Stomach (tissue), 9 donors: ENCODE results near the gene SEPTIN12. TPM values are rescaled to one million over a fixed set of nuclear protein-coding genes. Genes with fewer than 3 reads are reported as not detected.
A peak's percentile ranks its signal among the peaks of the same experiment; 100 is the strongest.

Experiments used
- DNase-seq, 2 donors: peaks; one replicate each; pipeline versions ENCODE4 v3.0.0 to v3.0.0-alpha.2; 2013 to 2019
- H3K27ac ChIP-seq, 5 donors: fragments of 200-600 bp in 4 of 5; sonication (generic) in 4 of 5; one replicate each; pipeline ENCODE4 v1.5.1; 2013 to 2019; ENCODE audit warnings: mild to moderate bottlenecking in 1 of 5, moderate library complexity in 1 of 5
- H3K27me3 ChIP-seq, 3 donors: fragments of 200-600 bp; sonication (generic); one replicate each; pipeline ENCODE4 v1.5.1; 2017 to 2019; ENCODE audit warnings: mixed run types in 1 of 3
- H3K36me3 ChIP-seq, 4 donors: fragments of 200-600 bp; sonication (generic); 1 replicate in 3 of 4; 2 replicates in 1 of 4; pipeline ENCODE4 v1.5.1; 2016 to 2019
- H3K4me1 ChIP-seq, 4 donors: fragments of 200-600 bp; sonication (generic); one replicate each; pipeline ENCODE4 v1.5.1; 2016 to 2019
- H3K4me3 ChIP-seq, 4 donors: fragments of 200-600 bp; sonication (generic) in 3 of 4; one replicate each; pipeline ENCODE4 v1.5.1; 2016 to 2019; ENCODE audit warnings: mild to moderate bottlenecking in 1 of 4
- H3K9me3 ChIP-seq, 4 donors: fragments of 200-600 bp; sonication (generic); one replicate each; pipeline ENCODE4 v1.5.1; 2016 to 2019
- CTCF ChIP-seq, 7 experiments: fragments of 450-650 bp in 4 of 7; fragments of 200-600 bp in 3 of 7; sonication (generic) in 3 of 7; IDR thresholded peaks; one replicate each; pipeline ENCODE4 v1.5.1; 2016 to 2019; ENCODE audit warnings: antibody characterized with exemption in 7 of 7, control low read depth in 2 of 7, mild to moderate bottlenecking in 1 of 7
- EP300 ChIP-seq: sonication (generic); formaldehyde crosslinking; IDR thresholded peaks from one replicate; pipeline ENCODE4 v1.6.1; 2017; ENCODE audit warnings: antibody characterized with exemption
- POLR2A ChIP-seq, 4 donors: fragments of 450-650 bp; IDR thresholded peaks; one replicate each; pipeline ENCODE4 v1.6.1; 2016; ENCODE audit warnings: antibody characterized with exemption in 4 of 4, control low read depth in 2 of 4, mild to moderate bottlenecking in 1 of 4, moderate library complexity in 1 of 4
- POLR2AphosphoS5 ChIP-seq, 3 donors: sonication (generic); formaldehyde crosslinking; IDR thresholded peaks; one replicate each; pipeline ENCODE4 v1.6.1; 2016; ENCODE audit warnings: antibody characterized with exemption in 3 of 3
- WGBS, 5 donors: extraction: QIAGEN DNeasy Blood & Tissue Kit in 3 of 5; methylation state at CpG; one replicate each; pipeline versions ENCODE4 v1.1.5 to v1.1.7; 2013 to 2018; 5-methylcytosine and 5-hydroxymethylcytosine counted together
- intact Hi-C: fragments of 100-400 bp; cut with DNase I; formaldehyde crosslinking; loops from one replicate; pipeline ENCODE4 v1.15.1; 2023; ENCODE audit warnings: low total_unique reads
- polyA plus RNA-seq, 3 donors: library from polyadenylated mRNA; stranded (reverse); fragments of 200-250 nt; gene quantifications; one replicate each; pipeline ENCODE4 v1.2.3, GENCODE V29; 2013
- total RNA-seq, 5 donors: library from RNA; depleted of rRNA; stranded (reverse); fragments of >200 nt; gene quantifications; one replicate each; pipeline versions ENCODE4 v1.1.0 to v1.2.3, GENCODE V29; 2014 to 2016
- donor health status: healthy with polysubstance abuse.
- donor health status: Bipolar disorder and iron deficiency.
- donor health status: healthy.

The SEPTIN12 gene
- total and polyA plus RNA-seq, 8 donors, result not detected

DNA sequence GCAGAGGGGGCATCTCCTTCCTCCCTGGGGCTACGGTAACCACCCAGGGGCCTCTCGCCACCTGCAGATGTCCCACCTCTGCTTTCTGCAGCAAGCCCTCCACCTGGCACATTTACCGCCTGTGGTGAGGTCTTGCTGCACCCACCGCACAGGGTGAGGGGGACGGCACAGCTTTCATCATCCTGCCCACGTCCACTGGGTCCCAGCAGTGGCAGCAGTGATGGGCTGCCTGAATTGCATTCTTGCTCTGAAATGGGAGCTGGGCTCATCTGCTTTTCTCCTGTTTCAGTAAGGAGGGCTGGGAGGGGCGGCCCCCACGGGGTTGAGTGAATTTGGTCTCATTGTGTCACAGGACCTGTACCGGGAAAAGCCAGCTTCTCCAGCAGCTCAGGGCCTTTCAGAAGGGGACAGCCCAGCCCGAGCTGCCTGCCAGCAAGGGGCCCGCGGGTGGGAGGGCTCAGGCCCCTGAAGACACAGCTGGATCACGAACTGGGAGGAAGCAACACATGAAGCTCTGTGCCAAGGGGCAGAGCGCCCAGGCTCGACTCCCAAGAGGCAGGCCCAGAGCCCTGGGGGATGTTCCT is 41.1 kb downstream of the SEPTIN12 start:
- WGBS, 5 donors, result 29 to 63% (median 60%) methylated on average over 3 to 15 of the region's 15 CpGs
- H3K27ac ChIP-seq, result peak overlapping the region in 2 of 5 donors; percentile 25 to 38
- intact Hi-C loops, result no loop called here

GRCh38 chr16:4746215-4746614 is 41.9 kb downstream of the SEPTIN12 start:
- H3K4me1 ChIP-seq, result peaks cover 15 to 27% (median 22%) of the 10 kb centered on the region in 4 donors
- no peaks in the 10 kb centered on the region for H3K9me3 ChIP-seq
- intact Hi-C loops, result no loop called here
- no peaks in the 10 kb centered on the region for H3K27me3 ChIP-seq
- H3K36me3 ChIP-seq, result peaks cover 5 to 30% (median 26%) of the 10 kb centered on the region in 4 donors
- WGBS, 5 donors, result 40 to 76% (median 54%) methylated on average over 6 to 8 of the region's 8 CpGs
- peak in 1 of 2 donors; percentile 30 for DNase-seq
- H3K4me3 ChIP-seq, result no peak overlapping the region
- H3K27ac ChIP-seq, result peak overlapping the region in 1 of 5 donors; percentile 20
- TF ChIP-seq POLR2AphosphoS5 (IDR thresholded peaks at IDR 0.05) (no peak), EP300 (no peak), POLR2A (IDR thresholded peaks at IDR 0.05) (no peak), CTCF (IDR thresholded peaks at IDR 0.05) (no peak)

More for the DNA sequence above, 41.1 kb downstream of the SEPTIN12 start:
- peak in 1 of 2 donors; percentile 70 for DNase-seq
- Histone ChIP-seq H3K4me3 (no peak overlapping the region), H3K9me3 (no peaks in the 10 kb centered on the region), H3K36me3 (peaks cover 14 to 39% (median 35%) of the 10 kb centered on the region in 4 donors), H3K27me3 (no peaks in the 10 kb centered on the region), H3K4me1 (peaks cover 15 to 27% (median 22%) of the 10 kb centered on the region in 4 donors)
- no peak for TF ChIP-seq POLR2AphosphoS5 (IDR thresholded peaks at IDR 0.05)
- no peak for TF ChIP-seq EP300
- no peak for TF ChIP-seq POLR2A (IDR thresholded peaks at IDR 0.05)
- TF ChIP-seq CTCF (IDR thresholded peaks at IDR 0.05), result no peak

GRCh38 chr16:4745274-4745569 is 42.9 kb downstream of the SEPTIN12 start:
- H3K9me3 ChIP-seq, result no peaks in the 10 kb centered on the region
- no peaks in the 10 kb centered on the region for H3K27me3 ChIP-seq
- no peak for TF ChIP-seq CTCF (IDR thresholded peaks at IDR 0.05)
- TF ChIP-seq POLR2A (IDR thresholded peaks at IDR 0.05), result no peak
- no peak for TF ChIP-seq EP300
- no peak for TF ChIP-seq POLR2AphosphoS5 (IDR thresholded peaks at IDR 0.05)
- H3K27ac ChIP-seq, result no peak overlapping the region
- H3K4me1 ChIP-seq, result peaks cover 15 to 27% (median 22%) of the 10 kb centered on the region in 4 donors
- no peak overlapping the region for H3K4me3 ChIP-seq
- H3K36me3 ChIP-seq, result peaks cover 0 to 20% (median 16%) of the 10 kb centered on the region in 4 donors
- intact Hi-C loops, result no loop called here
- DNase-seq, result no peak
- WGBS, 5 donors, result 73 to 85% (median 81%) methylated on average over 3 of the region's 3 CpGs

DNA sequence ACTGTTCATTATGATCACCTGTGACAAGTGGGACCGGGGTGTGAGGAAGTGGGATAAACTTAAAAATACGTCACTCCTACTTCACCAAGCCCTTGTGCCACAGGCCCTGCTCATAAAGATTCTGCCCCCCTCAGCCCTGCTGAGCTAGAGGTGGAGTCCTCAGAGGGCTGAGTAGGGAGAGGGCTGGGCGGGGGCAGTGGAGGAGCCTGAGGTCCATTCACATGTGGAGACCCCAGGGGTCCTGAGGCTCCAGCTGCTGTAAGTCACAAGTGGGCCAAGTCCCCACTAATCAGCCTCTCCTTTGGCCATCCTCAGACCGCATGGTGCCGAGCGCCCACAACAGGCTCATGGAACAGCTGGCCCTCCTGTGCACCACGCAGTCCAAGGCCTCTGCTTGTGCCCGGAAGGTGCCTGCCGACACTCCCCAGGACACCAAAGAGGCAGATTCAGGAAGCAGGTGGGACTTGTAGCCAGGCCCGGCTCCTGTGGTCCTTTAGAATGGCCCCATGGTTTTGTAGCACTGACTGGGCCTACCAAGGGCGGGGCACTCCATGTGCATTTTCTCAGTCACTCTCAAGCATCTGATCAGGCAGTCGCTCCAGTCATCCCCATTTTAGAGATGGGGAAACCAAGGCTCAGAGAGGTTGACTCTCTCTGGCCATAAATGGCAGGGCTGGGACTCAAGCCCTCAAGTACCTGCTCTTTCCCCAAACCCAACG is 43.4 kb downstream of the SEPTIN12 start:
- TF ChIP-seq POLR2A (IDR thresholded peaks at IDR 0.05) (no peak), POLR2AphosphoS5 (IDR thresholded peaks at IDR 0.05) (no peak), CTCF (IDR thresholded peaks at IDR 0.05) (no peak), EP300 (no peak)

More for the DNA sequence above, 43.4 kb downstream of the SEPTIN12 start:
- no peaks in the 10 kb centered on the region for H3K27me3 ChIP-seq
- H3K4me3 ChIP-seq, result no peak overlapping the region
- H3K27ac ChIP-seq, result no peak overlapping the region
- H3K36me3 ChIP-seq, result peaks cover 0 to 15% (median 11%) of the 10 kb centered on the region in 4 donors
- DNase-seq, result no peak
- H3K9me3 ChIP-seq, result no peaks in the 10 kb centered on the region
- 66 to 84% (median 74%) methylated on average over 12 to 13 of the region's 13 CpGs for WGBS, 5 donors
- intact Hi-C loops, result no loop called here
- H3K4me1 ChIP-seq, result peaks cover 15 to 27% (median 22%) of the 10 kb centered on the region in 4 donors
